Prostate gland (tissue), 2 donors: ENCODE results near the gene SH2D3C.

Experiments
- POLR2A ChIP-seq: fragments of 450-650 bp; IDR thresholded peaks from one replicate; pipeline ENCODE4 v1.6.1; 2016; ENCODE audit warnings: antibody characterized with exemption, mild to moderate bottlenecking
- TF ChIP-seq, protein P1 (sequence below), 4 experiments: fragments of 200-600 bp in 2 of 4; fragments of 450-650 bp in 2 of 4; sonication (generic) in 2 of 4; IDR thresholded peaks; 1 replicate in 3 of 4; 2 replicates in 1 of 4; pipeline ENCODE4 v1.5.1; 2016 to 2019; ENCODE audit warnings: antibody characterized with exemption in 4 of 4, mild to moderate bottlenecking in 2 of 4, moderate library complexity in 2 of 4

DNA sequence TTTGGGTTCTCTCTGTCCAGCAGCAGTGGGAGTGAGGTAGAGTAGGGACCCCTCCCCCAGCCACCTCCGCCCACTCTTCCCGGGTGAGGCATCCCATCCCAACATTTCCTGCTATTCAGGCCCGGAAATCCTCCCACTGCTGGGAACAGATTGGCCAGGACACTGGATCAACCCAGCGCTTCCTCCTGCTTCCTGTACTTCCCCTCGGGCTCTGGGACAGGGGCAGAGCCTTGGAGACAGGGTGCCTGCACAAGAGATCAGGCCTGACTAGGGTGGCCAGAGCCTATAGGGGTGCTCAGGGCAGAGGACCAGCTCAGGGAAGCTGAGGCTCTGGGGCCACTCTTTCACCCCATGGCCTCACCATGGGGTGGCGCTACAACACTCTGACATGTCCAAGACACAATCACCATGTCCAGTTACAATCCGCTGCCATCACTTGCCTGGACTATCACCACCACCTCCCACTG is 14.5 kb downstream of the SH2D3C start:
- TF ChIP-seq, protein P1, sequence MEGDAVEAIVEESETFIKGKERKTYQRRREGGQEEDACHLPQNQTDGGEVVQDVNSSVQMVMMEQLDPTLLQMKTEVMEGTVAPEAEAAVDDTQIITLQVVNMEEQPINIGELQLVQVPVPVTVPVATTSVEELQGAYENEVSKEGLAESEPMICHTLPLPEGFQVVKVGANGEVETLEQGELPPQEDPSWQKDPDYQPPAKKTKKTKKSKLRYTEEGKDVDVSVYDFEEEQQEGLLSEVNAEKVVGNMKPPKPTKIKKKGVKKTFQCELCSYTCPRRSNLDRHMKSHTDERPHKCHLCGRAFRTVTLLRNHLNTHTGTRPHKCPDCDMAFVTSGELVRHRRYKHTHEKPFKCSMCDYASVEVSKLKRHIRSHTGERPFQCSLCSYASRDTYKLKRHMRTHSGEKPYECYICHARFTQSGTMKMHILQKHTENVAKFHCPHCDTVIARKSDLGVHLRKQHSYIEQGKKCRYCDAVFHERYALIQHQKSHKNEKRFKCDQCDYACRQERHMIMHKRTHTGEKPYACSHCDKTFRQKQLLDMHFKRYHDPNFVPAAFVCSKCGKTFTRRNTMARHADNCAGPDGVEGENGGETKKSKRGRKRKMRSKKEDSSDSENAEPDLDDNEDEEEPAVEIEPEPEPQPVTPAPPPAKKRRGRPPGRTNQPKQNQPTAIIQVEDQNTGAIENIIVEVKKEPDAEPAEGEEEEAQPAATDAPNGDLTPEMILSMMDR (IDR thresholded peaks at IDR 0.05): peak in 1 of 4 experiments; percentile 27
- TF ChIP-seq POLR2A: no peak
